AG09309 (cell line): ENCODE measurements around the gene ZRANB3.
A peak's percentile ranks its signal among the peaks of the same experiment; 100 is the strongest.
"Not testable (repeated sequence)": the region's sequence is repeated elsewhere in the genome, so short reads cannot be mapped to it uniquely, and the experiment has no call there.

Experiments
- DNase-seq: peaks from one replicate; pipeline ENCODE4 v3.0.0-alpha.2; 2010; ENCODE audit warnings: low read depth
- H3K4me3 ChIP-seq: 2 replicates; pipeline ENCODE4 v1.5.1; 2011; ENCODE audit warnings: mild to moderate bottlenecking, low read depth, low read length, moderate library complexity; ENCODE audit not compliant: control insufficient read depth
- CTCF ChIP-seq: IDR thresholded peaks from 2 replicates; pipeline ENCODE4 v1.5.1; 2011; ENCODE audit warnings: mild to moderate bottlenecking, low read depth, low read length, inconsistent platforms; ENCODE audit not compliant: insufficient read depth, control insufficient read depth; ENCODE audit errors: missing control alignments

ZRANB3 gene

GRCh38 chr2:135142323-135142722 is 388.7 kb downstream of the ZRANB3 start:
- no peak overlapping the region for H3K4me3 ChIP-seq
- no peak for DNase-seq
- no peak for TF ChIP-seq CTCF

GRCh38 chr2:135140606-135141005 is 390.4 kb downstream of the ZRANB3 start:
- no peak for TF ChIP-seq CTCF
- no peak for DNase-seq

GRCh38 chr2:135132314-135132713 is 398.7 kb downstream of the ZRANB3 start:
- TF ChIP-seq CTCF, result no peak
- H3K4me3 ChIP-seq, result no peak overlapping the region
- peak; percentile 5 for DNase-seq

More at GRCh38 chr2:135140606-135141005, 390.4 kb downstream of the ZRANB3 start:
- H3K4me3 ChIP-seq, result no peak overlapping the region

- no peak overlapping the region for H3K4me3 ChIP-seq
- DNase-seq, result no peak
- no peak for TF ChIP-seq CTCF
Observed at GRCh38 chr2:135130751-135131150, 400.3 kb downstream of the ZRANB3 start.

GRCh38 chr2:135125940-135126339 is 405.1 kb downstream of the ZRANB3 start:
- H3K4me3 ChIP-seq, result no peak overlapping the region
- no peak for TF ChIP-seq CTCF
- DNase-seq, result no peak

GRCh38 chr2:135124924-135125886 is 405.8 kb downstream of the ZRANB3 start:
- H3K4me3 ChIP-seq, result no peak overlapping the region
- peak; percentile 4 for DNase-seq
- no peak for TF ChIP-seq CTCF

- not testable (repeated sequence) for DNase-seq, H3K4me3 ChIP-seq
Observed at GRCh38 chr2:135121658-135122039, 409.4 kb downstream of the ZRANB3 start.
